PC-3 (cell line): Measurements from ENCODE around the gene ARHGAP42. TPM values are rescaled to one million over a fixed set of nuclear protein-coding genes. Genes with fewer than 3 reads are reported as not detected.

ENCODE experiments used
- ATAC-seq: fragments of 200-7000 bp; cut with Tn5 transposase; 2 replicates; pipeline ENCODE4 v1.9.1; 2020; ENCODE audit warnings: mild to moderate bottlenecking, moderate library complexity
- BruUV-seq: library from RNA; stranded (reverse); fragments of 400-500 nt; replicated peaks from 2 replicates; lab custom pipeline; 2021; lab: Mats Ljungman, UMichigan
- CTCF ChIA-PET: fragments of 300-600 bp; sonication (Branson Sonifier 250); formaldehyde crosslinking; loops from one replicate; lab custom pipeline; 2022; ENCODE audit warnings: antibody characterized with exemption; lab: Charles Lee
- POLR2A ChIA-PET: fragments of 300-600 bp; sonication (Branson Sonifier 250); formaldehyde crosslinking; loops from one replicate; lab custom pipeline; 2022; ENCODE audit warnings: antibody characterized with exemption; ENCODE audit not compliant: unreplicated experiment; lab: Charles Lee
- DNase-seq: peaks from one replicate; pipeline ENCODE4 v3.0.0-alpha.2; 2015
- H2AFZ ChIP-seq: fragments of 300-600 bp; sonication (generic); 2 replicates; pipeline ENCODE4 v1.6.0; 2016; ENCODE audit warnings: antibody characterized with exemption, low read length
- H3F3A ChIP-seq: fragments of 300-600 bp; sonication (generic); one replicate; pipeline ENCODE4 v1.6.0; 2017; ENCODE audit warnings: antibody characterized with exemption, low read length, control low read depth, mild to moderate bottlenecking; ENCODE audit not compliant: unreplicated experiment
- H3K27ac ChIP-seq: fragments of 300-600 bp; sonication (generic); 2 replicates; pipeline ENCODE4 v1.5.1; 2016; ENCODE audit warnings: mild to moderate bottlenecking, low read length
- H3K27me3 ChIP-seq: fragments of 300-600 bp; sonication (generic); 2 replicates; pipeline ENCODE4 v1.6.1; 2016; ENCODE audit warnings: low read length, mixed read lengths
- H3K36me3 ChIP-seq: fragments of 300-600 bp; sonication (generic); 2 replicates; pipeline ENCODE4 v1.6.1; 2016; ENCODE audit warnings: low read depth, mixed run types, low read length, mixed read lengths
- H3K4me1 ChIP-seq: fragments of 300-600 bp; sonication (generic); 2 replicates; pipeline ENCODE4 v1.5.1; 2016; ENCODE audit warnings: low read length; ENCODE audit not compliant: insufficient read depth
- H3K4me2 ChIP-seq: fragments of 300-600 bp; sonication (generic); 2 replicates; pipeline ENCODE4 v1.6.0; 2016; ENCODE audit warnings: low read length
- H3K4me3 ChIP-seq: fragments of 300-600 bp; sonication (generic); 2 replicates; pipeline ENCODE4 v1.5.1; 2016; ENCODE audit warnings: mild to moderate bottlenecking, low read length, mixed read lengths
- H3K79me2 ChIP-seq: fragments of 300-600 bp; sonication (generic); 2 replicates; pipeline ENCODE4 v1.6.1; 2017; ENCODE audit warnings: low read length, mixed read lengths
- H3K9ac ChIP-seq: fragments of 300-600 bp; sonication (generic); 2 replicates; pipeline ENCODE4 v1.6.0; 2016; ENCODE audit warnings: mild to moderate bottlenecking, low read length
- H3K9me2 ChIP-seq: fragments of 300-600 bp; sonication (generic); replicated peaks from 2 replicates; pipeline ENCODE4 v1.6.1; 2016; ENCODE audit warnings: mixed run types, low read length, mixed read lengths
- H3K9me3 ChIP-seq: fragments of 300-600 bp; sonication (generic); 2 replicates; pipeline ENCODE4 v1.6.1; 2016; ENCODE audit warnings: low read length, mixed read lengths
- H4K20me1 ChIP-seq: fragments of 300-600 bp; sonication (generic); 2 replicates; pipeline ENCODE4 v1.6.1; 2016; ENCODE audit warnings: low read length, mixed read lengths
- CTCF ChIP-seq: fragments of 300-600 bp; sonication (generic); conservative IDR thresholded peaks from 2 replicates; pipeline ENCODE4 v1.5.1; 2017; ENCODE audit warnings: antibody characterized with exemption, low read depth, mild to moderate bottlenecking, low read length
- EZH2 ChIP-seq: fragments of 300-600 bp; sonication (generic); IDR thresholded peaks from one replicate; pipeline ENCODE4 v1.6.1; 2017; ENCODE audit warnings: antibody characterized with exemption, mild to moderate bottlenecking, low read length; ENCODE audit not compliant: unreplicated experiment
- EZH2phosphoT487 ChIP-seq: fragments of 300-600 bp; sonication (generic); IDR thresholded peaks from 2 replicates; pipeline ENCODE4 v1.6.1; 2018; ENCODE audit warnings: mild to moderate bottlenecking, antibody characterized with exemption, low read length, borderline replicate concordance
- intact Hi-C: fragments of 100-400 bp; cut with micrococcal nuclease; formaldehyde crosslinking; loops from 2 replicates; pipeline ENCODE4 v1.9.0; 2023
- total RNA-seq: library from RNA; depleted of rRNA; stranded (reverse); fragments of >200 nt; gene quantifications from 2 replicates; pipeline ENCODE4 v1.2.3, GENCODE V29; 2014

Gene ARHGAP42
- total RNA-seq, 1 experiment from 2014 or later = 12.1 TPM

GRCh38 chr11:100876815-100877520, 189.9 kb downstream of the ARHGAP42 start:
- Histone ChIP-seq H3K36me3 (no peaks in the 10 kb centered on the region), H3K9me2 (no peaks in the 10 kb centered on the region), H3K9ac (no peak overlapping the region), H3K27me3 (no peaks in the 10 kb centered on the region), H4K20me1 (no peaks in the 10 kb centered on the region), H3K4me3 (no peak overlapping the region), H2AFZ (peak overlapping the region; percentile 35; the same call in 1 of the 2 replicates), H3K9me3 (no peaks in the 10 kb centered on the region), H3K4me1 (peaks cover 14% of the 10 kb centered on the region), H3F3A (no peaks in the 10 kb centered on the region), H3K79me2 (no peaks in the 10 kb centered on the region), H3K27ac (peak overlapping the region; percentile 3; the same call in 1 of the 2 replicates), H3K4me2 (peak overlapping the region; percentile 10)
- DNase-seq (peak; percentile 83), ATAC-seq (peak; percentile 68)
- ChIA-PET CTCF (interaction anchor here (0.6 kb wide), 2 partner anchors 47 to 1376 kb away, joined by 3 read pairs; no protein-coding TSS in a partner anchor), POLR2A (interaction anchor here (0.6 to 0.7 kb wide), 2 partner anchors 9 to 101 kb away, joined by 3 read pairs; no protein-coding TSS in a partner anchor)
- BruUV-seq = no TSS peak
- intact Hi-C loops = no loop called here
- no peak for TF ChIP-seq EZH2

- H3K79me2 ChIP-seq = no peaks in the 10 kb centered on the region
- no peaks in the 10 kb centered on the region for H3K36me3 ChIP-seq
- DNase-seq = no peak
- no peak overlapping the region for H3K4me2 ChIP-seq
- TF ChIP-seq CTCF = no peak
- TF ChIP-seq EZH2 = no peak
- TF ChIP-seq EZH2phosphoT487 = no peak
- no peaks in the 10 kb centered on the region for H3K9me3 ChIP-seq
- no peaks in the 10 kb centered on the region for H3K9me2 ChIP-seq
- CTCF ChIA-PET = no interaction called here
- no peak for ATAC-seq
- intact Hi-C loops = no loop called here
- H3K27ac ChIP-seq = no peak overlapping the region
- no peaks in the 10 kb centered on the region for H4K20me1 ChIP-seq
- no peak overlapping the region for H3K4me3 ChIP-seq
- peaks cover 14% of the 10 kb centered on the region for H3K4me1 ChIP-seq
- H2AFZ ChIP-seq = no peak overlapping the region
- H3K9ac ChIP-seq = no peak overlapping the region
- no peaks in the 10 kb centered on the region for H3K27me3 ChIP-seq
- no peaks in the 10 kb centered on the region for H3F3A ChIP-seq
- BruUV-seq = no TSS peak
- POLR2A ChIA-PET = no interaction called here
Observed at GRCh38 chr11:100878474-100878873, 191.4 kb downstream of the ARHGAP42 start.

GRCh38 chr11:100882957-100883356, 195.9 kb downstream of the ARHGAP42 start:
- BruUV-seq = no TSS peak
- H3K9ac ChIP-seq = no peak overlapping the region
- CTCF ChIA-PET = no interaction called here

More at GRCh38 chr11:100882957-100883356, 195.9 kb downstream of the ARHGAP42 start:
- no peaks in the 10 kb centered on the region for H3K9me3 ChIP-seq
- H3K27me3 ChIP-seq = no peaks in the 10 kb centered on the region
- no peak overlapping the region for H3K4me3 ChIP-seq
- H3K4me2 ChIP-seq = no peak overlapping the region
- no peaks in the 10 kb centered on the region for H3K36me3 ChIP-seq
- H3K9me2 ChIP-seq = no peaks in the 10 kb centered on the region
- no peak overlapping the region for H2AFZ ChIP-seq
- DNase-seq (no peak), ATAC-seq (no peak)
- no peak for TF ChIP-seq CTCF
- TF ChIP-seq EZH2phosphoT487 = no peak
- TF ChIP-seq EZH2 = no peak
- POLR2A ChIA-PET = no interaction called here
- no peaks in the 10 kb centered on the region for H3K4me1 ChIP-seq
- no peak overlapping the region for H3K27ac ChIP-seq
- H3F3A ChIP-seq = no peaks in the 10 kb centered on the region
- no peaks in the 10 kb centered on the region for H3K79me2 ChIP-seq
- H4K20me1 ChIP-seq = no peaks in the 10 kb centered on the region
- intact Hi-C loops = no loop called here
